GM19452 (cell line): ENCODE measurements around the gene BABAM2.

Source experiments
- ATAC-seq: cut with Tn5 transposase; IDR thresholded peaks from one replicate; pipeline ENCODE4 v1.9.1; 2021; ENCODE audit not compliant: unreplicated experiment

Gene BABAM2

DNA sequence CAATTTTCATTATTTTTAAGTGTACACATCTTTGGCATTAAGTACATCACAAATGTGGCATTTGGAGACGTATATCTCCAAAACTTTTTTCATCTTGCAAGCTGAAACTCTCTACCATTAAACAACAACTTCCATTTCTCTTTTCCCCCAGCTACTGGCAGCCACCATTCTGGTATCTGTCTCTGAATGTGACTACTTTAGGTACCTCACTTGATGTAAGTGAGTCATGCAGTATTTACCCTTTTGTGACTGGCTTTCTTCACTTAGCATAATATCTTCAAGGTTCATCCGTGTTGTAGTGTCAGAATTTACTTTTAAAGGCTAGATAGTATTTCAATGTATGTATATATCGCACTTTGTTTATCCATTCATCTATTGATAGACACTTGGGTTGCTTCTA lies 17.0 kb downstream of the BABAM2 start:
- ATAC-seq, result no peak

DNA sequence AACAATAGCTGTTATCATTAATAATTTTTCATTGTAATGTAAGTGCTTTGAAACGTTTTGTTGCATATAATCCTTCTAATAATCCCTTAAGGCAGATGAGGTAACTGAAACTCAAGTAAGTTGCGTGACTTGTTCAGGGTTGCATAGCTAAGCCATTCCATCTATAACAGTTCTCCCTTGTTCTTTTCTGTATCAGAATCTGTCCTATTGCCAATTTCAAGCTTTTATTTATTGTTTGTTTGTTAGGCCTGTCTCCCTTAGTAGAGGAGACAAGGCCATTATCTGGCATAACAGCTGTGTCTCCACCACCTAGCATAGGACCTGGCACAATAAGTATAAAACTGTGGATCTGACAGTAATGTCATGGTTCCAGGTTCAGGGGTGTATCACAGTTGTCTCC lies 19.4 kb downstream of the BABAM2 start:
- no peak for ATAC-seq

DNA sequence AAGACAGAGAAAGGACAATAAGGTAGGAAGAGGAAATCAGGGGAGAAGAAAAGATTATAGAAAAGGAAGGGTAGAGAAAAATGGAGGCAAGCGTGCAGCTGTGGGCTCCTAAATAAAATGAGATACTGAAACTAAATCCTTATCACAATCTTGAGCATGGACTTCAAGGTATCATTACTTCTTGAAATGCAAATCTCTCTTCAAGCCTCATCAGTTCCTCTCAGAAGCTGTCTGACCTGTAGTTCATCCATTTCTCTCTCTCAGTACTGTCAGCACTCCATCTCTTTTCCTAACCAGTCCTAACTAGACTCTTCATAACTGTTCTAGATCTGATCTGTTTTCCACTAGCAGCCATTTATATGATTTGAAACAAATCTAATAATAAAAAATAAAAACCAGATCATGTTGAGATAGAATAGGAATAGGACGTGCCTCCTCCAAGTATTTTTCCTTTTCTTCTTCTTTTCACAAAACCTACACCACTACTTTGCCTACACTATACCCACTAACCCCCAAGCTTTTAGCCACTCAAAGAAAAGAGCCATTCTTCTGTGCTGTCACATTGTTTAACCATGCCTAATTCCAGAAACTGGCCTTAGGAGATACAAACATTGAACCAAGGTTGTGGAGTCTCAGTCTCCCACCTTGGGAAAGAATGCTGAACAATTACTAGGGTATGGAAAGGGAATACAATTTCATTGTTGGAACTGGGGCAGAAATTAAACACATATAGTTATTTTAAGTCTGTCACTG lies 21.1 kb downstream of the BABAM2 start:
- no peak for ATAC-seq

DNA sequence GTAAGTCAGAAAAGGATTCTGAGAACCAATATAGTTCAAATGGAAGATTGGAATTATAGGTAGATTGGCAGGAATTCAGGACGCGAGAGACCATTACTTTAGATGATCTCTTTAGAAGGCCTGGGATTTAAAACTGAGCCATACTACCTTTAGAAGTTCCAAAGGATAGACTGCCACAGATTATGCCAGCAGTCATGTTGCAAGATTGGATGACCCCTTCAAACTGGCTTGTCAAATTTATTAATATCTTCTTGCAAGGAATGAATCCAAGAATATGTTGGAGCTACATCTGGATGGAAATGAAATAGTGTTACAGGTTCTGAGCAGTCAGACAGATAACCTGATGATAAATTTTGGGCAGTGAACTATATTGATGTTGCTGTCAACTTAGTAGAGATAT lies 22.0 kb downstream of the BABAM2 start:
- no peak for ATAC-seq

DNA sequence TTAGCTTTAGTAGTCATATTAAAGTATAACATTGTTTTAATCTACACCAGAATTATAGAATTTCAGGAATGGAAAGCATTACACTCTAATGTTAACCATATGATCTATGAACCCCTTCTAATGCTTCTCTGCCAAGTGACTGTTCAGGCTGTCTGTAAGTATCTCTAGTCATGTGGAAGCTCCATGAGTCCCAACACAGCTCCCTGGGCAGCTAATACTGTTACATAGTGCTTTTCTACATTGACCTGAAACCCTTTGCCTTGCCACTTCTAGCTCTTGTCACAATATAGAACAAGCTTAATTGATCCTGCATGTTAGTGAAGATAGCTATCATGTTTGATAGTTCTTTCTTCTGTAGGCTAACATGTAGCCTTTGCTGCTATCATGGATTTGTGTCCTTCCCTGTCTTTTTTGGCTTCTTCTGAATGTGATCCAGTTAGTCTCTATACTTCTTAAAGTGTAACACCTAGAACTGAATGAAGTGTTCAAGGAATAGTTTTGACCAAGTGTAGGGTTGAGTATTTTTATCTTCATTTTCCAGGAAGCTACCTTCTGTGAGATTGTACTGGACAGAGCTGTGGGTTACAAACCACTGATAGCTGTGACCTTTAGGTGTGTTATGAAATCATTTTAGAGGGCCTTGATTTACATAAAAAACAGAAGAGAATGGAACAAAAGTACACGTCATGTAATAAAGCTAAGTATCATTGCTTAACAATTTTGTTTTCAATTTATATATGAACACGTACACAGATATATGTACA lies 23.7 kb downstream of the BABAM2 start:
- no peak for ATAC-seq

DNA sequence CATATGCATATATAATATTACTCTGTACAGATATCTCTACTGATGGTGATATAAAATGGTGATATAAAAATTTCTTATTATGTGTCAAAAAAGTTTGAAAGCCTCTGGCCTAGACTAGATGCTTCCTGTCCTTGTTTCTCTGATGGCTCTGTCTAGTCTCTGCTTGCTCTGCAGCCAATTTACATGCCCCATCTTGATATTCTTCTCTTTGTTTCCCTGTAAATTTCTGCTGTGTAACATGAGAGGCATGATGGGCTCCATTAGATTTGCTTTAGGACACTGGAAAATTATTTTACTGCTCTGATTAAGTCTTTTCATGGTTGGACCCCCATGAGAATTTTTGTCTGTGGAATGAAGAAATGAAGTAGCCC lies 24.3 kb downstream of the BABAM2 start:
- no peak for ATAC-seq

DNA sequence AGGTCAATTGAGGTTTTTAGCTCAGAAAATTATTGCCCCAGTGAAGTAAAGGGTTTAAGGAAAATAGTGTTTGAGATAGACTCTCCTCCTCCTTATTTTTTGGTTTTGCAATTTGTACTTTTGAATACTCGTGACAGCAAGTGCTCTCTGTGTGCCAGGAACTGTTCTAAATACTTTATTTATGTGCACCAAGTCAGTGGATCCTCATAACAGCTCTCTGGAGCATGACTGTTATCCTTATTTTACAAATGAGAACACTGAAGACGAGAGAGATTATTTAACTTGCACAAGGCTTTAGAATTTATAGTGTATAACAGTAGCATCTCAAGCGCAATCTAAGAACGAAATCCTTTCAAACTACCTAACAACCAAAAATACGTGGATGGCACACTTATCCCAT lies 24.7 kb downstream of the BABAM2 start:
- no peak for ATAC-seq

DNA sequence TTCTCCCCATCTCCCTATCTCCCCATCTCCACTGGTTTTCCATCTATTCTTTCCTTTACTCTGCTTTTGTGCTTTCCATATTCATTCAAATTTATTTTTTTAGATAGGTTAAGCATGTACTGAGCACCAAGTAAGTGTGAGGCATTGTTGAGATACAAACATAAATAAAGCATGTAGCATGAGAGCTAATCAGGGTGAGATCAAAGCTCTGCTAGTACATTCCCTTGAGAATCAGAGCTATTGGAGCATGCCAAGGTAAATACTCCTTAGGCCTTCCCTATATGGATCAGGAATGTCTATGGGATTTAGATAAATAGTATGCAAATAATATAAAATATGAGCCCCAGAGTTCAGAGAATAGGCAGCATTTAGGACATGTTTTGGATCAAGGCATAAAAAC lies 25.3 kb downstream of the BABAM2 start:
- no peak for ATAC-seq

DNA sequence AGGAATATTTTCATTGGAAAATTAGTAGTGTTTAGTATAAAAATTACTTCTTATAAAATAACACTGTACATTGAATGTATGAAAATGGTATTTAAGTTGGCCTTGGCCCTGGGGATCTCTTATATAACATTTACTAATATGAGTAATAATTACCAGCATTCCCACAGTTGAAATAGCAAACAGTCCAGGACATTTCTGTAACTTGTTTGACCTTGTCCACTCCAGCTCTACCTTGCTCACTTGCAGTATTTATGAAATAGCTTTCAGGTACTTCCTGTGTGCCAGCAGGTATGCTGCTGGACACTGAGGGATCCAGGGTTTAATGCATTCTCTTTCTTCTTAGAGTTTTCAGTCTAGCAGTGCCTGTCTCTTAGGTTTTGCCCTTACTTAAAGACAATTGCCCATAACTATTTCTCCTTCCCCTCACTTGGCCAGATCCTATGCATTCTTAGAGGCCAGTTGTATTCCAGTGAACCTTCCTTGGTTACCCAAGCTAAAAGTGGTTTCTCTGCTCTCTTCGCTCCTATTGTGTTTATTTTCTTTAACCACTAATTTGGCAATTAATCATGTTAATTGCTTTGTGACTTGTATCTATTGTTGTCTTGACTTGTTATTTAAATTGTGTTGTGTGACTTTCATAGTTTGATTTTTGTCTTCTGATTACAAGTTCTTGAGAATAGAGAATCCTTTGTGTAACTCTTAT lies 25.9 kb downstream of the BABAM2 start:
- ATAC-seq, result no peak

DNA sequence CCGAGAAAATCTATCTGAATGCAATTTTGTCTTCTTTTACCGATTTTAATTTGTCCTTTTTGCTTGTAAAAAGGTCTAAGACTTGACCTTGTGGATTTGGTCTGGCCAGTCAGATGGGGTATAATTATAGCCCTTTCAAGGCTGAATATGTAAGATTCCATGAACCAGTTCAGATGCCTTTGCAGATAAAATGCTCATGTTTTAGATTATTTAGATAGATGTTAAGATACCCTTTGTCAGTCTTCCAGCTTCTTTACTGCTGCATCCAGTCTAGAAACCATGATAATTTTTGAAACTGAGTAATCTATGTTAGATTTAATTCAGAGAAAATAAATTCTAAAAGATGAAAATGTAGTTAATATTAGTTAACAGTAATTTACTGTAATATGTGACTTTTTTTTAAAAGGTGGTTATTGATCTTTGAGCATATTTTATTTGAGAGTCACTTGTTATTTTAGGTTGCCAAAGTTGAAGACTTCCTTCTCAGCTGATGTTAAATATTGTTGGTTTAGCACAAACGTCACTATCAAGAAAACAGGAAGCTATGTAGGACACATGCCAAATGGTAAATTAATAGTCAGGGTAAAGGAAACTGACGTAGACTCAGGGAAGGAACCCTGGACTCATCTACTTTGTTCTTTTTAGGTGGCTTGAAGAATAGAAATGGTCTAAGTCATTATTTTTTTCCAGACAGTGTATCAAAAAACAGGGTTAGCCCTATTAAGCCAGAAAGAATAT lies 29.8 kb downstream of the BABAM2 start:
- ATAC-seq, result no peak

DNA sequence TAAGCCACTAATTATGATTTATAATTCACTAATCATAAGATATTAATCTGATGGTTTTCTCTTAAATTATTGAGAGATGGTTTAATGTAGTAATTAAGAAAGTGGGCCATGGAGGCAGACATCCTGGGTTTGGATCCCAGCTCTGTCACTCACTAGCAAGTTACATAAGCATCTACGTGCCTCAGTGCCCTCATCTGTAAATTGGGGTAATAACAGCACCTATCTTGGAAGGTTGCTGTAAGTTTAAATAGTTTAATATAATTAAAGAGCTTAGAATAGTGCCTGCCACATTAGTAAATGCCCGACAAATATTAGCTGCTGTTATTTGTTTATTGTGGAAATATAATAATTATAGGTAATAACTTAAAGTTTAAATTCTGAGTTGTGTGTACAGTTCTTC lies 30.9 kb downstream of the BABAM2 start:
- no peak for ATAC-seq

DNA sequence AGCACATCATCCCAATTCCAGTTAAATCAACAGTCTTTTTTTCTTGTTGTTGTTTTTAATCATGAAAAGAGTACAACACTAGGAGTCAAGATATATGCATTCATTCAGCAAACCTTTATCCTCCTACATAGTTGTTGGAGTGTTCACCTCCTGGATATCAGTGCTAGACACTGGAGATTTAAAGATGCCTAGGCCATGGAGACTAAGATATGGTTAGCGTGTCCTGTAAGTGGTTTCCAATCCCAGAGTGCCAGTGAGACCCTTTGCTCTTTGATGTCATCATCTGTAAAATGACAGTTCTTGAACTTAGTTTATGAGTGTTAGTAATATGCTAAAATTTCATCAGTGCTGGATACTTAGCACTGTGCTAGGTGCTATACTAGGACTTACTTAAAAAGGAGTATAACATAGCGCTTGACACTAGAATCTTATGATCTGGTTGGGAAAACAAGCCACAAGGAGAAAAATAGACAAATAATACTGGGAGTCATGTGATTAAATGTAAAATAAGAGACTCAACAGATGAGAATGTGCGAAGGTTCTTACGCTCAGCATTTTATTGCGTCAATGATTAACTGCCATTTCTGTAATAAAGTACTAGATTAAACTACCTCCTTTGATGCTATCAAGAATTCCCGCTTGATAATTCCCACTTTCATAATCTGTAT lies 31.5 kb downstream of the BABAM2 start:
- ATAC-seq, result no peak

DNA sequence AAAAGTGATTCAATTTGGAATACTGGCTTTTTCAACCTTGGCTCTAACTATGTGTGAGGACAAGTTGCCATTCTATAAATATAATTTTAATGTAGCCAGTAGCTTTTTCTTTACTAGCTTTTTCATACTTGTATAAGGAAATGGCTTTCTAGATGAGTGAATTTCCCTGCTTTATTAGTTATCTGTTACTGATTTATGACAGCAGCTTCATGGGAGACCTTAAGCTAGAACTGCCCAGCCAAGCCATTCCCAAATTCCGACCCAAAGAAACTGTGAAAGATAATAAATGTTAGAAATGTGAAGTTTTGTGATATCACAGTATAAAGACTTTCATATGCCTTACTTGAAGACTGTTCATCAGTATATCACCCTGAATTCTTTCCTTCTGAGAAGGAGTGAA lies 32.3 kb downstream of the BABAM2 start:
- no peak for ATAC-seq

DNA sequence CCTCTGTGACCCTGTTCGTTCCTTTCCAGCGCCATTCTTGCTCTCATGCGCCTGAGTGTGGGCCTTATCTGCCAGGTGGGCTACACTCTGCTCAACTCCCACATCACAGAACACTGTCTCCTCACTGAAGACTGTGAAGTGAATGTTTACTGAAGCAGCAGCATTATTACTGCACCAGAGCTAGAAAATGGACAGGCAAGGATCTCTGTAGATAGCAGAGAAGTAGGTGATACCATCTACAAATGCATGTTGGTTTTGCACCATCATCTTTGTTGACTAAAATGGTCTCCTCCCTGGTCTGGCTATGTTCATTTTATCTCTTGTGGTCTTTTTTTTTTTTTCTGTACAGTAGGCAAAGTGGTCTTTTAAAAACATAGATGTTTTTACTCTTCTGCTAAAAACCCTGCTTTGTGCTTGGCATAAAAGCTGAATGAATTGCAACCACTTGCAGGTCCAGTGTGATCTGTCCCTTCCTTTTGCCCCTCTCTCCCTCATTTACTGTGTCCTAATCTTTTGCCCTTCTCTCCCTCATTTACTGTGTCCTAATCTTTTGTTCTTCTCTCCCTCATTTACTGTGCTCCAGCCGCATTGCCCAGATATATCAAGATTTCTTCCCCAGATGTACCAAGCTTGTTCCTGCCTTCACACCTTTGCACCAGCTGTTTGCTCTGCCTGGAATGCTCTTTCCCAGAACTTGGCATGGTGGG lies 35.4 kb downstream of the BABAM2 start:
- no peak for ATAC-seq

DNA sequence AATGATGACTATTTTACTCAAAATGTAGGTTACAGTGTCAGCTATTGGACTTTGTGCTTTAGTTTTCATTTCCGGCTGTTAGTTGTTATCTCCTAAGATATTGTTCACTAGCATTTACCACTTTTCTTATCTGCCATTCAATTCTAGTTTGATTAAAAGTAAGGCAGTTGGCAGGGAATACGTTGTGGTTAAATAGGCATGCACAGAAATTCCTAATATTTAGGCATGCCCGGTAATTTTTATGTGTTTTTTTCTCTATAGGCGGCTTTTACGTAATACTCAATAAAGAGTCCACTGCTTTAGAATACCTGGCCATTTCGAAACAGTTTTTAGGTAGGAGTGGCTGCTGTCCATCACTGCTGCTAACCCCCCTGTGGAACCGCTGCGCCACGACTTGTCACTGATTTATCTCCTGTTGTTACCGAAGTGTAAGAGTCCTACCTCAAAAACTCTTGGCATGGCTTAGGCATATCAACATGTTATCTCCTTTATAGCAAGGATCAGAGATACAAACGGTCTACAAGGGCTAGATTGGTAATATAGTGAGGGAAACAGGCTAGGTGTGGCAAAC lies 39.5 kb downstream of the BABAM2 start:
- ATAC-seq, result no peak

DNA sequence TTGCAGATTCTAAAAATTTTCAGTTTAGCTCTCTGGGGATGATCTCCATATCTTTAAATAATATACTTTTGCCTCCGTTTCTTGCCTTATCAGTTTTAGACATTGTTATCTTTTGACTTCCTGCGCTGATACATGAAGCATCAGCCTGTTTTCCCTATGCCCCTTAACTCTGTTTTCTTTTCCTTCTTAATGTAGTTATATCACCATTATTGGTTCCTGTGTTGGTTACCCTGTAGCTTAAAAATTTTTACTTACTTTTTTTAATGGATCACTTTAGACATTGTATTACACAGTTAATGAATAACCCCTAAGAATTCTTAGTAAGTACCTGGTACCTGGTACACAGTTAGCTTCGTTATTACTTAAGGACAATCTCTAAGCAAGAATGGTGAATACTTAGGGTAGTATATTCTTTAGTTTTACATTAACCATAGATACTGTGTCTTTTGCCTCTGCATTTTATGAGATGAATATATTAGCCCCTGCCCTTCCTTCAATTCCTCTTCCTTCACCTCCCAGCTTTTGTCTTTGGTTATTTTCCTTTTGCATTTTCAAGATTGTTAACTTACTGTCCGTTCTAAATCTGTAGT lies 40.9 kb downstream of the BABAM2 start:
- no peak for ATAC-seq

DNA sequence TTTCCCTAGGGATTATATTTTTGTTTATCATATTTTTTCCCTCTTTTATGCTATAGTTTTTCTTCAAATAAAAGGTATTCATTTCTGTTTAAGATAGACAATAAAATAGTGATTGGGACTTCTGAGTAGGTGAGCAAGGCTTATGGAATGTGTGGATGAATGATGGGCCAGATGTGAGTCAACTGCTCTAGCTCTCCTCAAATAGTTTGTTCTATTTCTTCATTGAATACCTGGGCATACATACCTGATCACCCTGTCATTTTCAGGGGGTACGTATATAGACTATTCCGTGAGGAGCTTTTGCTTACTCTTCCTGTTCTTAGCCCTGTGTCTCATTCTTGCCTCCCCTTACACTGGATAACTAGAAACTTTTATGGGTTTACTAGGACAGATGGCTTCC lies 41.9 kb downstream of the BABAM2 start:
- ATAC-seq, result no peak

DNA sequence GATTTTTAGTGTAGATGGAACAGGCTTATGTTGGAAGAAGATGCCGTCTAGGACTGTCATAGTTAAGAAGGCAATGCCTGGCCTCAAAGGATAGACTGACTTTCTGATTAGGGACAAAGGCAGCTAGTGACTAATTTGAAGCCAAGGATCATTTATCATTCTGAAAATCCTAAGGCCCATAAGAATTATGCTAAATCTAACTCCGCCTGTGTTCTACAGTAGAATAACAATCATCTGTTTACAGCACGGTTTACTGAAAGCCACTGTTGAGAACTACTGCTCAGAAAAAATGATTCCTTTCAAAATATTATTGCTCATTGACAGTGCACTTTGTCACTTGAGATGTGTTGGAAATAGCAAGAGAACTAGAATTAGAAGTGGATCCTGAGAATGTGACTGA lies 44.5 kb downstream of the BABAM2 start:
- ATAC-seq, result no peak

DNA sequence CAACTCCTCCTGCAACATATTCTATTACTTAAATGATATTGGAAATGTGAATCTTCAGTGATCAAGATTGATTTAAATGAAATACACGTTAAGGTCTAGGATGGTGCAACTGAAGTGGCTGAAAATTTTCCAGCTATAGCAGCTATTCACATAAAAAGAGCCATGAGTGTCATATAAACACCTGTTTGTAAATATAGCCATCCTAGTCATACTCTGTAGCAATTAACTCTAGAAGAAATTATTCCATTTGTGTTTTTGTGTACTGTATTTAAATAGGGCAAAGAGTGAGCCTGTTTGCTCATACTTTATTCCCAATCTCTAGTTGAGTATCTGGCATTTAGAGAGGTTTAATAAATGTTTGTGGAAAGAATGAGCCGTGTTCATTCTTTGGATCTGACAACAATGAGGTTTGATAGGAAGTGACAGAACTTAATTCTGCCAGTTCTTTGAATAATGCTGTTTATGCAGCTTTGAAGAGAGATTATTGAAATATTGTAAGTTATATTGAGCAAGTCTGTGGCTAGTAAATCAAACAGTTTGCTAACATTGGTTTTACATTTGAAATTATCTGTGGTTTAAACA lies 49.7 kb downstream of the BABAM2 start:
- no peak for ATAC-seq
